IMR-90 (cell line): ENCODE measurements around the gene GTF2I.

Source experiments
- BHLHE40 ChIP-seq: fragments of 150-350 bp; IDR thresholded peaks from 2 replicates; pipeline ENCODE4 v1.6.1; 2016; ENCODE audit warnings: mild to moderate bottlenecking, low read depth, low read length
- CTCF ChIP-seq: conservative IDR thresholded peaks from 2 replicates; pipeline ENCODE4 v1.5.1; 2012; ENCODE audit warnings: mild to moderate bottlenecking, low read depth, low read length, improper control_type of control experiment
- MXI1 ChIP-seq: IDR thresholded peaks from 2 replicates; pipeline ENCODE4 v1.6.1; 2012; ENCODE audit warnings: low read depth, mild to moderate bottlenecking, low read length, moderate library complexity, borderline replicate concordance
- POLR2A ChIP-seq: IDR thresholded peaks from 2 replicates; pipeline ENCODE4 v1.6.1; 2012; ENCODE audit warnings: mild to moderate bottlenecking, low read depth, low read length
- RAD21 ChIP-seq: IDR thresholded peaks from 2 replicates; pipeline ENCODE4 v1.6.1; 2012; ENCODE audit warnings: low read length, improper control_type of control experiment
- SMC3 ChIP-seq: fragments of 150-350 bp; IDR thresholded peaks from 2 replicates; pipeline ENCODE4 v1.6.1; 2016; ENCODE audit warnings: low read depth, mild to moderate bottlenecking, antibody characterized with exemption, low read length, moderate library complexity

GRCh38 chr7:74674166-74674565 lies 16.6 kb downstream of the GTF2I start:
- TF ChIP-seq POLR2A = no peak
- no peak for TF ChIP-seq CTCF
- TF ChIP-seq BHLHE40 = no peak
- TF ChIP-seq RAD21 = no peak
- TF ChIP-seq MXI1 = no peak
- no peak for TF ChIP-seq SMC3
